Stimulated activated naive CD4-positive, alpha-beta T cell (primary cell): ENCODE results near the gene RNU5D-1.

Source experiments
- DNase-seq, 6 experiments: peaks; one replicate each; lab custom pipeline; 2025; lab: John Stamatoyannopoulos, UW

The RNU5D-1 gene

GRCh38 chr1:44733365-44733764 lies 2.4 kb upstream of the RNU5D-1 start:
- DNase-seq: no peak

- no peak for DNase-seq
Measured at GRCh38 chr1:44724955-44725698, 5.8 kb downstream of the RNU5D-1 start.

DNA sequence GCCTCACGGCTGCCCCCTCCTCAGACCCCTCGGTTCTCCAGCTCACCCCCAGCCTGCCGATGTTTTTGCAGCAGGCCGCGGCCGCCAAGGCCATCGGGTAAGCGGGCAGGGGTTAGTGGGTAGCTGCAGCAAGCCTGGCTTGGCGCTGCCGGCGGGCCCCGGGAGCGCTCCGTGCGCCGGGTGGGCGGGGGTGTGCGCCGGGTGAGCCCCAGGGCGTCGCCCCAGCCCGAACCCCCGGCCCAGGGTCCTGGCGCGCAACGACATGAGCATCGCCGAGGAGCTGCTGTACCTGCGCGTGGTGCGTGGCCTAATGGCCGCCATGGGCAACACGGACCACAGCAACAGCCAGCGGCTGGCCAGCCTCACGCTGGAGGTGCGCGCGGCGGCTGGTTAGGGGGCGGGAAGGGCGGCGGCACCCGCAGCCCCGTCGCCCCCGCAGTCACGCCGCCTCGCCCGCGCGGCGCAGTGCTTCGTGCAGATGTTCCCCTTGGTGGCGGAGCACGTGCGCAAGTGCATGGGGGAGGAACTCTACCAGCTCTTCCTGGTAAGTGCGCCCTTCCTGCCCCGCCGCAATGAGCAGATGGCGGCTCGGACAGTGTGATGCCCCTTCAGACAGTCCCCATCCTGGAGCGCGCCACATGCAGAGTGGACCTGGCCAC lies 6.5 kb downstream of the RNU5D-1 start:
- peak in 1 of 6 experiments; percentile 17 for DNase-seq

DNA sequence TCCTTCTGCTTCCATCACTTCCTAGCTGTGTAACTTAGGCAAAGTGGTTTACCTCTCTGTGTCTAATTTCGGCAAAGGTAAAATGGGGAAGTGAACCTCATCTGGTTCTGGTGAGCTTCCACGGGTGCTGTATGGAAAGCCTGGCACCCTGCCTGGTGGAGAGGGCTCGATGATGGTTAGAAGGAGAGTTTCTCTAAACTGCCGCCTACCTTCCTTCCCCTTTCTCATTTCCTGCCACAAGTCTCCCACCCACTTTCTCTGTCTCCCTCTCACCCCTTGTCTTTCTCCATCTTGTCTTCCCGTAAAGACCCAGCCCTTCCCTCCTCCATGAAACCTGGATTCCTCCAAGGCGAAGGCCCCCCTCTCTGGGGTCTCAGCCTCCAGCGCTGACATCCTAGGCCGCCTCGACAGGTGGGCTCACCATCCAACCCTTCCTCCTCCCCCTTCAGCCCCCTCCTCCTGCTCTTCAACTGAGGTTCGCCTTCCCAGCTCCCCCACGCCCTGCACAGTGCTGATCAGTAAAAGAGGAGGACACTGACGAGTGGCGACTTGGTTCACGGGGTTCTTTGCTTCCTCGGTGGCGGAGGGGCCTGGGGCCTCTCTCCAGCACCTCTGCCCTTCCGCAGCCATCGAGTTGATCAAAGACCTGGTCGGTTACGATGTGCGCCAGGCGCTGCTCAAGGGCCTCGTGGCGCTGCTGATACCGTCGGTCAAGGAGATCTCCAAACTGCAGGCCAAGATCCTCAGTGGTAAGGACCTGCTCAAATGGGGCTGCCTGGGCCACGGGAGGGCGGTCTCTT lies 7.3 kb downstream of the RNU5D-1 start:
- peak in 3 of 6 experiments; percentile 12 to 57 (median 14) for DNase-seq

- peak in 2 of 6 experiments; percentile 20 to 44 for DNase-seq
Measured at GRCh38 chr1:44723064-44723463, 7.9 kb downstream of the RNU5D-1 start.

DNA sequence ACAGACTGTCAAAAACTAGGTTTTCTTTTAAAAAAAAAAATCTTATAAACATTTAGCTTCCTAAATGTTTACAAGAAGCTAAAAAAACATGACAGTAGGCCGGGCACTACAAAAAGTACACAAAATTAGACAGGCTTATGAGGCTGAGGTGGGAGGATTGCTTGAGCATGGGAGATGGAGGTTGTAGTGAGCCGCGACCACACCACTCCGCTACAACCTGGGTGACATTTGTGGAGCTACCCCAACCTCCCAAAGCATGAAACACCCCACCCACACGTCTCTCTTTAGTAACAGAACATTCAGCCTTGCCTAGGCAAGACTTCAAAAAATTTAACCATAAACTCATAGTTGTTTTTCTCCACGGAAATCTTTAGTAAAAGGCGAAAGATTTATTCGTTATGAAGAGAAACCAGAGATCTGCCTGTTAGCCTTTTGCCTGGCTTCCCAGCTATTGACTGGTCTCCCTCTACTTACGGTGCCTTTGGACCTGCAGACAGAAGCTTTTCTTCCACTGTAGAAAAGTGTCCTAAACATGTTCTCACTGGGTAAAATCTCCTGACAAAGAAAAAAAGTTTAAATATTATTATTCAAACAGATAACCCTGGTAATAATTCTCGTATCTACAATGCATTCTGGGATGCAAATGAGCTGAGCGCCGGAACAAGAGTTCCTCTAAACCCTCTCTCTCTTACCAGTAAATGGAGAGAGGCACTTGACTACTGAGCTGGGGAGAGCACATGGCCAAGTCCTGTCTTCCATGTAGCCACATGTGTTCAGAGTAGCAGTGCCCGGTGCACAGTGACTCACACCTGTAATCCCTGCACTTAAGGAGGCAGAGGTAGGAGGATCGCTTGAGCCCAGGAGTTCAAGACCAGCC lies 9.2 kb downstream of the RNU5D-1 start:
- DNase-seq: peak in 5 of 6 experiments; percentile 36 to 83 (median 61)

DNA sequence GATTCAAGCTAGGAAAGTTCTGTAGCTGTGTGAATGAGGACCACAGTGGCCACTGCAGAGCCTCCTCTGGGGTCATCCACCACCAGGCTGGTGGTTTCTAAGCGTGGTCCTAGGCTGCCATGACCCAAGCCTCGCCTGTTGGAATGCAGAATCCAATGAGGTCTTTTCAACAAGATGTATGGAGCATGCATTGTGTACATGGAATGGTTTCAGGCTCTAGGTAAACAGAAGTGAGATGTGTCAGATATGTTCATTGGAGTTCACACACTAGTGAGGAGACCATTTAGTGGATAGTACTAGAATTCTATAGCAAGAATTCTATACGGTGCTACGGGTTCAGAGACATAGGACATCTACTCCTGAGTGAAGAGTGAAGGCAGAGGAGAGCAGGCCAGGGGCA lies 10.7 kb downstream of the RNU5D-1 start:
- no peak for DNase-seq

DNA sequence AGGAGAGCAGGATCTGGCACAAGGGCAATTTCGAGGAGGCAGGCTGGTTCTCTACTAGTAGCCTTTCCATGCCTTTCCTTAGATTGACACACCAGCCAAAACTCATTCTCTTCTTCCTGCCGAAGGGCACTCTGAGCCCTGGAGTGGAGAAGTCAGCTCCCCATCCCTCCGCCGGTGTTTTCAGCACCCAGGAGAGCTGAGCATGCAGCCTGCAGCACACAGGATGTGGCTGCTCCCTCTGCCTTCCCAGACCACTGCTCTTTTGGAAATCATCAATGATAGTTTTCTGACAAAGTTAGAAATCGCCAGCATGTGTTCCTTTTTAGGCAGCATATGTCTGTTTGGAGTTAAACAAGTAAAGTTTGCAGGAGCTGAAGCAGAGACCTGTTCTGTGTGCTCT lies 11.7 kb downstream of the RNU5D-1 start:
- DNase-seq: peak in 2 of 6 experiments; percentile 8 to 10

GRCh38 chr1:44718091-44718490 lies 12.9 kb downstream of the RNU5D-1 start:
- no peak for DNase-seq

GRCh38 chr1:44717653-44718052 lies 13.3 kb downstream of the RNU5D-1 start:
- DNase-seq: no peak

GRCh38 chr1:44717156-44717555 lies 13.8 kb downstream of the RNU5D-1 start:
- no peak for DNase-seq

- peak; percentile 40 to 80 (median 60) for DNase-seq
Measured at GRCh38 chr1:44714944-44715571, 15.9 kb downstream of the RNU5D-1 start.

DNA sequence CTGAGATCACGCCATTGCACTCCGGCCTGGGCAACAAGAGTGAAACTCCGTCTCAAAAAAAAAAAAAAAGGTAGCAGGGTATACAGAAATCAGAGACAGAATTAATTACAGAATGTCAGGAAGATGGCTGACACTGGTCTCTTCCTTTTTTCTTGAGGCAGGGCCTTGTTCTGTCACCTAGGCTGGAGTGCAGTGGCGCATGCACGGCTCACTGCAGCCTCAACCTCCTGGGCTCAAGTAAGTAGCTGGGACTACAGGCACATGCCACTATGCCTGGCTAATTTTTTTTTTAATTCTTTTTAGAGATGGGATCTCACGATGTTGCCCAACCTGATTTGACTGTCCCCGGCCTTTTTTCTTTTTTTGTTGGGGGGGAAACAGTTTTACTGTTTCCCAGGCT lies 16.4 kb downstream of the RNU5D-1 start:
- DNase-seq: no peak

DNA sequence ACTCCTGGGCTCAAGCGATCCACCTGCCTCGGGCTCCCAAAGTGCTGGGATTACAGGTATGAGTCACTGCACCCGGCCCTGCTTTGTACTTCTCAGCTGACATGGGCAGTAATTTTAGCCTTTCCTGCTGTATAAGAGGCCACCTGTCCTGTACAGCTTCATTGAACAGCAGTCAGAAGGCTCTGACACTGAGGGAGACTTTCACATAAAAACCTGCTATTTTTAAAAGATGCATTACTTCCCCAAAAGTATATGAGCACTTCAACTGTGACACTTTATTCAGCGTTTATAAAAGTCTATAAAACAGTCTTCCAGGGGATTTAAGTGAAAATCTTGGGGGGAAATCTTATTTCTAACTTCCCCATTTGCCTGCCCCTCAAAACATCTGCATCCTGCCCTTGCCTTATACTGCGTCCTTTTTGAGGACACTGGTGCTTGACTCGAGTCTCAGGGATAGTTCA lies 17.6 kb downstream of the RNU5D-1 start:
- no peak for DNase-seq

- DNase-seq: peak in 4 of 6 experiments; percentile 15 to 59 (median 44)
Measured at GRCh38 chr1:44707959-44708831, 22.8 kb downstream of the RNU5D-1 start.

GRCh38 chr1:44707112-44707881 lies 23.7 kb downstream of the RNU5D-1 start:
- no peak for DNase-seq

GRCh38 chr1:44705938-44706337 lies 25.0 kb downstream of the RNU5D-1 start:
- no peak for DNase-seq

- DNase-seq: no peak
Measured at GRCh38 chr1:44705470-44705869, 25.5 kb downstream of the RNU5D-1 start.

- DNase-seq: no peak
Measured at GRCh38 chr1:44701141-44701573, 29.8 kb downstream of the RNU5D-1 start.
